D721Med (cell line): ENCODE results near the gene GABRG3.
"Not testable (repeated sequence)": the region's sequence is repeated elsewhere in the genome, so short reads cannot be mapped to it uniquely, and the experiment has no call there.

Source experiments
- DNase-seq: peaks from one replicate; pipeline ENCODE4 v3.0.0; 2011; ENCODE audit warnings: low spot score; ENCODE audit not compliant: insufficient read length
- FAIRE-seq: peaks from 2 replicates; lab custom pipeline; 2011; peaks lifted over from hg19 to GRCh38; lab: Jason Lieb, UNC
- CTCF ChIP-seq: IDR thresholded peaks from 2 replicates; pipeline ENCODE4 v1.5.1; 2012; ENCODE audit warnings: mild to moderate bottlenecking, control low read depth; ENCODE audit not compliant: insufficient read depth; ENCODE audit errors: missing control alignments

GABRG3 gene

GRCh38 chr15:27182561-27183110 lies 211.7 kb downstream of the GABRG3 start:
- no peak for DNase-seq
- no peak for FAIRE-seq
- TF ChIP-seq CTCF: no peak

- no peak for DNase-seq
- FAIRE-seq: no peak
- no peak for TF ChIP-seq CTCF
Measured at GRCh38 chr15:27183201-27183600, 212.2 kb downstream of the GABRG3 start.

- DNase-seq, FAIRE-seq: not testable (repeated sequence)
Measured at GRCh38 chr15:27191515-27191914, 220.5 kb downstream of the GABRG3 start.

GRCh38 chr15:27196691-27197090 lies 225.7 kb downstream of the GABRG3 start:
- FAIRE-seq (peak; percentile 84), DNase-seq (peak; percentile 41)
- no peak for TF ChIP-seq CTCF

- no peak for FAIRE-seq
- TF ChIP-seq CTCF: no peak
- no peak for DNase-seq
Measured at GRCh38 chr15:27201425-27201824, 230.4 kb downstream of the GABRG3 start.

- DNase-seq (no peak), FAIRE-seq (no peak)
- no peak for TF ChIP-seq CTCF
Measured at GRCh38 chr15:27210176-27210575, 239.2 kb downstream of the GABRG3 start.

- FAIRE-seq: no peak
- no peak for DNase-seq
- TF ChIP-seq CTCF: no peak
Measured at GRCh38 chr15:27214032-27214431, 243.1 kb downstream of the GABRG3 start.

GRCh38 chr15:27214961-27215360 lies 244.0 kb downstream of the GABRG3 start:
- DNase-seq (no peak), FAIRE-seq (no peak)
- TF ChIP-seq CTCF: no peak
